Testis (tissue), 2 donors: ENCODE data around the gene PRG2.

Source experiments
- CTCF ChIP-seq, 3 experiments: fragments of 450-650 bp in 2 of 3; fragments of 200-600 bp in 1 of 3; sonication (generic) in 1 of 3; IDR thresholded peaks; one replicate each; pipeline ENCODE4 v1.5.1; 2016 to 2019; ENCODE audit warnings: antibody characterized with exemption in 3 of 3, mild to moderate bottlenecking in 2 of 3, moderate library complexity in 1 of 3
- POLR2A ChIP-seq: fragments of 450-650 bp; IDR thresholded peaks from one replicate; pipeline ENCODE4 v1.6.1; 2017; ENCODE audit warnings: antibody characterized with exemption, mild to moderate bottlenecking, moderate library complexity

- TF ChIP-seq CTCF (IDR thresholded peaks at IDR 0.05) (no peak), POLR2A (no peak)
These were observed 47.7 kb downstream of the PRG2 start for GRCh38 chr11:57342702-57343101.
